Small intestine (tissue), 7 donors: ENCODE results near the gene PTGES. TPM values are rescaled to one million over a fixed set of nuclear protein-coding genes. Genes with fewer than 3 reads are reported as not detected.

Experiments
- DNase-seq, 2 donors: peaks; one replicate each; pipeline versions ENCODE4 v3.0.0 to v3.0.0-alpha.2; 2013
- FAIRE-seq: peaks from 2 replicates; lab custom pipeline; 2012; peaks lifted over from hg19 to GRCh38; lab: Jason Lieb, UNC
- H3K27ac ChIP-seq, 3 donors: one replicate each; pipeline ENCODE4 v1.5.1; 2013; ENCODE audit warnings: low read length in 2 of 3, mild to moderate bottlenecking in 2 of 3, control low read depth in 1 of 3, inconsistent platforms in 1 of 3, low read depth in 1 of 3, moderate library complexity in 1 of 3
- H3K27me3 ChIP-seq, 3 donors: one replicate each; pipeline ENCODE4 v1.6.1; 2013; ENCODE audit warnings: low read length in 3 of 3, inconsistent platforms in 1 of 3; ENCODE audit not compliant: control insufficient read depth in 3 of 3, insufficient read depth in 3 of 3
- H3K36me3 ChIP-seq, 3 donors: one replicate each; pipeline ENCODE4 v1.6.1; 2013; ENCODE audit warnings: low read length in 3 of 3, inconsistent platforms in 1 of 3, low read depth in 1 of 3, mild to moderate bottlenecking in 1 of 3, moderate library complexity in 1 of 3; ENCODE audit not compliant: control insufficient read depth in 3 of 3, insufficient read depth in 2 of 3
- H3K4me1 ChIP-seq, 3 donors: one replicate each; pipeline ENCODE4 v1.6.1; 2013; ENCODE audit warnings: low read length in 2 of 3, inconsistent platforms in 1 of 3, low read depth in 1 of 3, mild to moderate bottlenecking in 1 of 3, moderate library complexity in 1 of 3; ENCODE audit not compliant: control insufficient read depth in 3 of 3, insufficient read depth in 2 of 3
- H3K4me3 ChIP-seq, 3 donors: one replicate each; pipeline ENCODE4 v1.5.1; 2013; ENCODE audit warnings: low read length in 3 of 3, control low read depth in 1 of 3, inconsistent platforms in 1 of 3, low read depth in 1 of 3, mild to moderate bottlenecking in 1 of 3, moderate library complexity in 1 of 3
- H3K9me3 ChIP-seq, 2 donors: one replicate each; pipeline ENCODE4 v1.6.1; 2013; ENCODE audit warnings: low read depth in 1 of 2, low read length in 1 of 2; ENCODE audit not compliant: control insufficient read depth in 2 of 2, insufficient read depth in 1 of 2
- WGBS, 3 donors: extraction: QIAGEN DNeasy Blood & Tissue Kit; methylation state at CpG; one replicate each; pipeline ENCODE4 v1.1.7; 2013; 5-methylcytosine and 5-hydroxymethylcytosine counted together
- polyA plus RNA-seq, 4 donors: library from polyadenylated mRNA; stranded (reverse) in 3 of 4; unstranded in 1 of 4; fragments of 200-250 nt in 3 of 4; fragments of 120-200 nt in 1 of 4; gene quantifications; one replicate each; pipeline versions ENCODE4 v1.2.1 to v1.2.3, GENCODE V29; 2013
- donor health status: healthy with polysubstance abuse.
- donor health status: control.
- donor health status: control.
- donor health status: Bipolar disorder and iron deficiency.
- donor health status: healthy.

PTGES gene
- polyA plus RNA-seq, 4 donors, result 1.6 to 8.4 (median 6.1) TPM; not detected in 1

GRCh38 chr9:129733632-129733953 is 19.2 kb downstream of the PTGES start:
- H3K27me3 ChIP-seq, result peaks cover 0 to 17% (median 0%) of the 10 kb centered on the region in 3 donors
- peaks cover 0 to 18% (median 0%) of the 10 kb centered on the region in 3 donors for H3K4me1 ChIP-seq
- H3K36me3 ChIP-seq, result no peaks in the 10 kb centered on the region
- WGBS, 3 donors, result 78 to 88% (median 87%) methylated on average over 2 of the region's 2 CpGs
- H3K27ac ChIP-seq, result no peak overlapping the region
- H3K4me3 ChIP-seq, result no peak overlapping the region
- DNase-seq (no peak), FAIRE-seq (no peak)
- no peaks in the 10 kb centered on the region for H3K9me3 ChIP-seq

DNA sequence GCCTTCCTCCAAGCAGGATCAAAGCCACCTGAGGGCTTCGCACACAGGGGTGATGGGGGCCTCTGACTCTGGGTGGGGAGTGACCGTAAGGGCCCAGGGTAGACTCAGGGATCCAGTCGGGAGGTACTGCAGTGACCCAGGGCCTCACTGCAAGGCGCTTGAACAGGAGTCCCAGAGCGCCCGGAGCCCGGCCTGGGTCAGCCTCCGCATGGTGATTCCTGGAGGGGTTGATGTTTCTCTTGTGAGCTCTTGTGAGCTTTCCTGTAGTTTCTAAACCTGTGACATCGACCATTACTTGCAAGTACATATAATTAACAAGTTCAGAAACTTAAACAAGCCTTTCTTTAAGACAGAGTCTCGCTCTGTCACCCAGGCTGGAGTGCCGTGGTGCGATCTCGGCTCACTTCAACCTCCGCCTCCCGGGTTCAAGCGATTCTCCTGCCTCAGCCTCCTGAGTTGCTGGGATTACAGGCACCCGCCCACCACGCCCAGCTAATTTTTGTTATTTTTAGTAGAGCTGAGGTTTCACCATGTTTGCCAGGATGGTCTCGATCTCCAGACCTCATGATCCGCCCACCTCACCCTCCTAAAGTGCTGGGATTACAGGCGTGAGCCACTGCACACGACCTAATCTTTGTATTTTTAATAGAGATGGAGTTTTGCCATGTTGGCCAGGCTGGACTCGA is 19.8 kb downstream of the PTGES start:
- DNase-seq, result no peak
- H3K4me1 ChIP-seq, result peaks cover 0 to 15% (median 0%) of the 10 kb centered on the region in 3 donors
- no peak overlapping the region for H3K27ac ChIP-seq
- H3K27me3 ChIP-seq, result peaks cover 0 to 17% (median 0%) of the 10 kb centered on the region in 3 donors
- H3K9me3 ChIP-seq, result no peaks in the 10 kb centered on the region
- H3K36me3 ChIP-seq, result no peaks in the 10 kb centered on the region
- no peak for FAIRE-seq
- WGBS, 3 donors, result 76 to 84% (median 79%) methylated on average over 23 of the region's 23 CpGs
- H3K4me3 ChIP-seq, result no peak overlapping the region

DNA sequence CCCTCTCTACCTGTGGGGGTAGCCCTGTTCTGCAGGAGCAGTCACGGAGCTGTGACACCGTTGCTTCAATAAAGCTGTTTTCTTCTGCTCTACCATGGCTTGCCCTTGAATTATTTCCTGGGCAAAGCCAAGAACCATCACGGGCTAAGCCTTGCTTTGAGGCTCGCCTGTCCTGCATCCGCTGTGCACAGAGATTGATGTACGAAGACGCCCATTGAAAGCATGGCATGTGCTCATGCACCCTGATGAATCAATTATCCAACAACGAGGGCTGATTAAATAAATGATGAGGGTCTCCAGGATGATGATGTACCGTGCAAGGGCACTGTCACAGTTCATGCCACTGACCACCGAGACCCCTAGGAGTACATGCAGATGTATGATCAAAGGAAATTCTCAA is 20.7 kb downstream of the PTGES start:
- no peak for FAIRE-seq
- Histone ChIP-seq H3K9me3 (no peaks in the 10 kb centered on the region), H3K27me3 (peaks cover 0 to 17% (median 0%) of the 10 kb centered on the region in 3 donors), H3K4me1 (peaks cover 0 to 12% (median 0%) of the 10 kb centered on the region in 3 donors), H3K4me3 (no peak overlapping the region), H3K36me3 (no peaks in the 10 kb centered on the region), H3K27ac (no peak overlapping the region)
- 55 to 69% (median 60%) methylated on average over 10 of the region's 10 CpGs for WGBS, 3 donors
- no peak for DNase-seq

DNA sequence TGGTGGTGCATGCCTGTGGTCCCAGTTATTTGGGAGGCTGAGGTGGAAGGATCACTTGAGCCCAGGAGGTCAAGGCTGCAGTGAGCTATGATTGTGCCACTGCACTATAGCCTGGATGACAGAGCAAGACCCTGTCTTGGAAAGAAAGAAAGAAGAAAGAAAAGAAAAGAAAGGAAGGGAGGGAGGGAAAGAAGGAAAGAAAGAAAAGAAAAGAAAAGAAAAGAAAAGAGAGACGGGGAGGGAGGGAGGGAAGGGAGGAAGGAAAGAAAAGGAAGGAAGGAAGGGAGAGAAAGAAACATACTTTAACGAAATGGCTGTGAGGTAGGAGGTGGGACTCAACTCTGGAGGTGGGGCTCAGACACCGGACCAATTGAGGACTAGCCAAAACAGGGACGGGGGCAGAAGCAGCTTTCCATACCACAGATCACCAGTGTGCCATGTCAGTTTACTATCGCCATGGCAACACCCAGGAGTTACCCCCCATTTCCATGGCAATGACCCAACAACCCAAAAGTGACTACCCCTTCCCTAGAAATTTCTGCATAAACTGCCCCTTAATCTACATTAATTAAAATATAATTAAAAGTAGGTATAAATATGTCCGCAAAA is 21.3 kb downstream of the PTGES start:
- DNase-seq, result no peak
- H3K4me1 ChIP-seq, result peaks cover 0 to 12% (median 0%) of the 10 kb centered on the region in 3 donors
- H3K27me3 ChIP-seq, result peaks cover 0 to 15% (median 0%) of the 10 kb centered on the region in 3 donors
- 39 to 45% (median 44%) methylated on average over 6 of the region's 6 CpGs for WGBS, 3 donors
- FAIRE-seq, result no peak
- H3K4me3 ChIP-seq, result no peak overlapping the region
- H3K36me3 ChIP-seq, result no peaks in the 10 kb centered on the region
- H3K9me3 ChIP-seq, result no peaks in the 10 kb centered on the region
- H3K27ac ChIP-seq, result no peak overlapping the region

DNA sequence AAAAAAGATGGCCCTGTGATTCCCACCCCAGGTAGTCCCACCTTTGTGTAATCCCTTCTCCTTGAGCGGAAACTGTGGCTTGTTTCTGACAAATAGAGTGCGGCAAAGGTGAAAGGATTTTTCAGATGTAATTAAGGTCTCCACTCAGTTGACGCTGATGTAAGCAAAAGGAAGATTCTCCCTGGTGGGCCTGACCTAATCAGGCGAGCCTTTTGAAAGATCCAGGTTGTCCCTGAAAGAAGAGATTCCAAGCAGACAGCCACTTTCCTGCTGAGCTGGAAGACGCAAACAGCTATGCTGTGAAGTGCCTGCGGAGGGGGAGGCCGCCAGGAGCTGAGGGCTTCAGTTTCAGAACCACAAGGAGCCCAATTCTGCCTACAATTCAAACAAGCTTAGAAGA is 24.1 kb downstream of the PTGES start:
- H3K27ac ChIP-seq, result no peak overlapping the region
- H3K36me3 ChIP-seq, result no peaks in the 10 kb centered on the region
- H3K27me3 ChIP-seq, result peaks cover 0 to 12% (median 0%) of the 10 kb centered on the region in 3 donors
- DNase-seq, result no peak
- whole genome bisulfite sequencing, 3 donors, result 92 to 94% (median 93%) methylated on average over 7 of the region's 7 CpGs
- H3K9me3 ChIP-seq, result no peaks in the 10 kb centered on the region
- no peak overlapping the region for H3K4me3 ChIP-seq
- FAIRE-seq, result no peak
- peaks cover 0 to 4% (median 0%) of the 10 kb centered on the region in 3 donors for H3K4me1 ChIP-seq

- no peak overlapping the region for H3K4me3 ChIP-seq
- H3K9me3 ChIP-seq, result no peaks in the 10 kb centered on the region
- peaks cover 0 to 9% (median 0%) of the 10 kb centered on the region in 3 donors for H3K27me3 ChIP-seq
- H3K27ac ChIP-seq, result no peak overlapping the region
- H3K36me3 ChIP-seq, result no peaks in the 10 kb centered on the region
- WGBS, 3 donors, result 17 to 20% (median 18%) methylated on average over 23 of the region's 23 CpGs
- no peaks in the 10 kb centered on the region for H3K4me1 ChIP-seq
- FAIRE-seq (no peak), DNase-seq (peak; percentile 35 to 70)
These were observed 26.3 kb downstream of the PTGES start for GRCh38 chr9:129726322-129727160.

- DNase-seq, result no peak
- no peak overlapping the region for H3K27ac ChIP-seq
- H3K36me3 ChIP-seq, result no peaks in the 10 kb centered on the region
- peaks cover 0 to 9% (median 0%) of the 10 kb centered on the region in 3 donors for H3K27me3 ChIP-seq
- WGBS, 3 donors, result 29 to 39% (median 38%) methylated on average over 10 of the region's 10 CpGs
- no peak overlapping the region for H3K4me3 ChIP-seq
- FAIRE-seq, result no peak
- H3K4me1 ChIP-seq, result no peaks in the 10 kb centered on the region
- H3K9me3 ChIP-seq, result no peaks in the 10 kb centered on the region
These were observed 27.0 kb downstream of the PTGES start for GRCh38 chr9:129725795-129726251.

GRCh38 chr9:129724456-129725190 is 28.2 kb downstream of the PTGES start:
- 78 to 85% (median 80%) methylated on average over 15 to 16 of the region's 16 CpGs for WGBS, 3 donors

More at GRCh38 chr9:129724456-129725190, 28.2 kb downstream of the PTGES start:
- FAIRE-seq (no peak), DNase-seq (no peak)
- Histone ChIP-seq H3K36me3 (no peaks in the 10 kb centered on the region), H3K27ac (no peak overlapping the region), H3K4me1 (no peaks in the 10 kb centered on the region), H3K27me3 (peaks cover 0 to 5% (median 0%) of the 10 kb centered on the region in 3 donors), H3K4me3 (no peak overlapping the region), H3K9me3 (no peaks in the 10 kb centered on the region)
